Muscle layer of duodenum (tissue), 2 donors: ENCODE data around the gene TEX26.
"Not testable (repeated sequence)": the region's sequence is repeated elsewhere in the genome, so short reads cannot be mapped to it uniquely, and the experiment has no call there.

Experiments used
- H3K27ac ChIP-seq: one replicate; pipeline ENCODE4 v1.7.0; 2013; ENCODE audit warnings: mild to moderate bottlenecking, low read length
- H3K27me3 ChIP-seq: one replicate; pipeline ENCODE4 v1.7.0; 2013; ENCODE audit warnings: low read depth, mild to moderate bottlenecking, control low read depth, low read length
- H3K36me3 ChIP-seq, 2 donors: one replicate each; pipeline ENCODE4 v1.7.0; 2013; ENCODE audit warnings: low read length in 2 of 2, control low read depth in 1 of 2, mild to moderate bottlenecking in 1 of 2; ENCODE audit not compliant: insufficient read depth in 2 of 2, control insufficient read depth in 1 of 2
- H3K4me1 ChIP-seq, 2 donors: one replicate each; pipeline ENCODE4 v1.7.0; 2013; ENCODE audit warnings: low read length in 2 of 2, mild to moderate bottlenecking in 2 of 2, control low read depth in 1 of 2, moderate library complexity in 1 of 2; ENCODE audit not compliant: insufficient read depth in 2 of 2, control insufficient read depth in 1 of 2
- H3K4me3 ChIP-seq, 2 donors: one replicate each; pipeline ENCODE4 v1.7.0; 2013; ENCODE audit warnings: low read length in 2 of 2, low read depth in 1 of 2, mild to moderate bottlenecking in 1 of 2
- H3K9me3 ChIP-seq, 2 donors: one replicate each; pipeline ENCODE4 v1.7.0; 2013; ENCODE audit warnings: low read length in 2 of 2, control low read depth in 1 of 2, mild to moderate bottlenecking in 1 of 2; ENCODE audit not compliant: control insufficient read depth in 1 of 2
- donor health status: healthy.

Gene TEX26

DNA sequence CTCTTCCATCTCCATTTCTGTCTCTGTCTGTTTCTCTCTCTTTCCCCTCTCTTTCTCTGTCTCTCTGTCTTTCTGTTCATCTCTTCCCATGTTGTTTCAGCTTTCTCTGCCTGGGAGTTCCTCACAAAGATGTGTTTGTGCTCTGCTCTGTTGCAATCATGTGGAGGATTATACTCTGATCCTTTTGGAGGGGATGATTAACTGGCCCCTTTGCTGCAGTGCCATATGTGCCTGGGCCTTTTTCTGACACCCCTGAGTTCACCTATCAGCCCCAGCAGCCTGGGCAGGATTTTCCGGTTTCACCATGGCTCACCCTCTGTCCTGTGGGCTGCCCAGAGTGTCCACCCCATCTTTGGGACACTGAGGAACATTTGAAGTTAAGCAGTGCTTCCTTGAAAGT is 9.0 kb upstream of the TEX26 start:
- no peak overlapping the region for H3K27ac ChIP-seq
- H3K4me3 ChIP-seq = no peak overlapping the region
- no peaks in the 10 kb centered on the region for H3K36me3 ChIP-seq
- no peaks in the 10 kb centered on the region for H3K27me3 ChIP-seq
- H3K4me1 ChIP-seq = no peaks in the 10 kb centered on the region
- no peaks in the 10 kb centered on the region for H3K9me3 ChIP-seq

DNA sequence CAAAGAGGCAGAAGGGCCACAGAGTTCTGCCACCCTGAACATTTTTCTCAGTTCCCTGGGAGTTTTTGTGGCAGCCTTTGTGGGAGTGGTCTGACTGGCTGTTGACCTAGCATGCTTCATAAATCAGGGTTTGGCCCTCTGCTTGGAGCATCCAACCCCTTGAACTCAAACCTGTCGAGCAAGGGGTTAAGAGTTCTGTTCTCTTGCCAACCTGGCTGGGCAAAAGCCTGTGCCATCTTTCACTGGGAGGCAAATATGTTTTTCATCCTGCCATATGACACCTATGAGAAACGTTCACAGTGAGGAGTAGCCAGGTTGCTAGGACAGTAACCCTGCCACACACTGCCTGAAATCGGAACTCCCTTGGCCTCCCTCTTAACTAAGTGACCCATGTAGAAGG is 7.7 kb upstream of the TEX26 start:
- H3K27ac ChIP-seq = no peak overlapping the region
- H3K4me1 ChIP-seq = no peaks in the 10 kb centered on the region
- H3K4me3 ChIP-seq = no peak overlapping the region
- no peaks in the 10 kb centered on the region for H3K27me3 ChIP-seq
- H3K9me3 ChIP-seq = no peaks in the 10 kb centered on the region
- no peaks in the 10 kb centered on the region for H3K36me3 ChIP-seq

DNA sequence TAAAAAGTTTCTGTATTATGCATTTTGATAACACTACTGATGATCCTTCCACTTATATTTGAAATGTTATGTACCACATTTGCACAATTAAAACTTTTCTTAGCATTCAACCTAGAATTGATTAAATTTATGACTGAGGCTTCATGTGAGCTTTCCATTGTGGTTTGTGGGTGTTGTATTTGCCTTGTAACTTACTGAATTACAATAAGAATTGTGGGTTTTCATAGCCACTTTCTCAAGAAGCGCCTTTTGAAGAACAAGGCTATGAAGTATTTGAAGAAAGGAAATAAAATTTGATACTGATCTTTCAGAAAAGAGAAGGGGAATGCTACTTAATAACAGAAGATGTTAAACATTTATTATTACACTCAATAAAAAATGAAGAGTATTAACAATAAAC is 7.0 kb upstream of the TEX26 start:
- Histone ChIP-seq H3K9me3 (no peaks in the 10 kb centered on the region), H3K27me3 (no peaks in the 10 kb centered on the region), H3K4me3 (no peak overlapping the region), H3K27ac (no peak overlapping the region), H3K4me1 (no peaks in the 10 kb centered on the region), H3K36me3 (no peaks in the 10 kb centered on the region)

DNA sequence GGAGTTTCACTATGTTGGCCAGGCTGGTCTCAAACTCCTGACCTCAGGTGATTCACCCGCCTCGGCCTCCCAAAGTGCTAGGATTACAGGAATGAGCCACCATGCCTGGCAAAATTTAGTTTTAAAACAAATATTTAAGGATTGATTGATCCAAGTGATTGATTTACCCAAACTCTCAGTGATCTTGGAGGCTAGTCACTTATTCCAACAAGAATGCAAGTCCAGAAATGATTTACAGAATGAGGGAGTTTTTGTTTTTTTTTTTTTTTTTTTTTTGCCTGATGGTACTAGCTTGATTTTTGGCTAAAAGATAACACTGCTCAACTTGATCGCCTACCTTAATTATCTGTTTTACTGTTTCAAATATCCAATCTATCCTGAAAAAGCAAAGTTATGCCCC is 5.7 kb upstream of the TEX26 start:
- no peaks in the 10 kb centered on the region for H3K9me3 ChIP-seq
- no peak overlapping the region for H3K4me3 ChIP-seq
- no peaks in the 10 kb centered on the region for H3K27me3 ChIP-seq
- no peaks in the 10 kb centered on the region for H3K4me1 ChIP-seq
- no peaks in the 10 kb centered on the region for H3K36me3 ChIP-seq
- H3K27ac ChIP-seq = no peak overlapping the region

DNA sequence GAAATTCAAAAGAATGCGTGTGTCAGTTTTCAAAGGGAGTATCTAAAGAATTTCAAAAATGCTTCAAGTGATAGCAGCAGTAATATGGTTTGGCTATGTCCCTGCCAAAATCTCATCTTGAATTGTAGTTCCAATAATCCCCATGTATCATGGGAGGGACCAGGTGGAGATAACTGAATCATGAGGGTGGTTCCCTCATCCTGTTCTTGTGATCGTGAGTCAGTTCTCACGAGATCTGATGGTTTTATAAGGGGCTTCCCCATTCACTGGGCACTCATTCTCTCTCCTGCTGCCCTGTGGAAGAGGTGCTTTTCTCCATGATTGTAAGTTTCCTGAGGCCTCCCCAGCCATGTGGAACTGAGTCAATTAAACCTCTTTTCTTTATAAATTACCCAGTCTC is 5.3 kb upstream of the TEX26 start:
- not testable (repeated sequence) for H3K27ac ChIP-seq, H3K4me1 ChIP-seq, H3K9me3 ChIP-seq, H3K36me3 ChIP-seq, H3K27me3 ChIP-seq, H3K4me3 ChIP-seq

DNA sequence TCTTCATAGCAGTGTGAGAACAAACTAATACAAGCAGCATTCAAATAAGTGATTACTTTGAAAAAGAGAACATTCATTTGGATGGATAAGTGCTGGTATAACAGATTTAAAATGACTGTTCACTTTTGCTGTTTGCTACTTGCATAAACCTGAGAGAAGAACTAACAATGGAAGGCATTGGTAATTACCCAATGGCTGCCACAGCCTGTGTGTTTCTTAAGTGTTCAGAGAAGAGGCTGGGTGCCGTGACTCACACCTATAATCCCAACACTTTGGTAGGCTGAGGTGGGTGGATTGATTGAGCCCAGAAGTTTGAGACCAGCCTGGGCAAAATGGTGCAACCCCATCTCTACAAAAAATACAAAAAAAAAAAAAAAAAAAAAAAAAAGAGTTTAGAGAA is 4.9 kb upstream of the TEX26 start:
- H3K4me3 ChIP-seq = no peak overlapping the region
- H3K4me1 ChIP-seq = peaks cover 0 to 3% of the 10 kb centered on the region in 2 donors
- H3K9me3 ChIP-seq = no peaks in the 10 kb centered on the region
- no peaks in the 10 kb centered on the region for H3K36me3 ChIP-seq
- no peak overlapping the region for H3K27ac ChIP-seq
- H3K27me3 ChIP-seq = no peaks in the 10 kb centered on the region

DNA sequence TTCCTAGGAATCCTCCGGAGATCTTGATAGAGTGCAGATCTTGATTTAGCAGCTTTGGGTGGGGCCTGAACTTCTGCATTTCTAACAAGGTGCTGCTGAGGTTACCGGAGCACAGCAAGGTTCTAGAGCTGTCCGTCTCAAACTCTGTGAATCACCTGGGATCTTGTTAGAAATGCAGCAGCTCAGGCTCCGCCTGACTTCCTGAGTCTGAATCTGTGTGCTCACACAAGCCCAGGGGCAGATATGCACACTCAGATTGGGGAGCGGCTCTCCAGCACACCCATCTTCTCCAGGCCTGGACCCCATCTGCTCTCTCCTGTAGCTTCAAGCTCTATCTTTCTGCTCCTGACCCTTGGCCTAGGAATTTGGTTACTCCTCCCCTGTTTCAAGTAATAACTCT is 3.5 kb upstream of the TEX26 start:
- H3K27me3 ChIP-seq = no peaks in the 10 kb centered on the region
- H3K36me3 ChIP-seq = no peaks in the 10 kb centered on the region
- H3K4me3 ChIP-seq = no peak overlapping the region
- H3K4me1 ChIP-seq = peaks cover 0 to 3% of the 10 kb centered on the region in 2 donors
- H3K9me3 ChIP-seq = no peaks in the 10 kb centered on the region
- H3K27ac ChIP-seq = no peak overlapping the region

DNA sequence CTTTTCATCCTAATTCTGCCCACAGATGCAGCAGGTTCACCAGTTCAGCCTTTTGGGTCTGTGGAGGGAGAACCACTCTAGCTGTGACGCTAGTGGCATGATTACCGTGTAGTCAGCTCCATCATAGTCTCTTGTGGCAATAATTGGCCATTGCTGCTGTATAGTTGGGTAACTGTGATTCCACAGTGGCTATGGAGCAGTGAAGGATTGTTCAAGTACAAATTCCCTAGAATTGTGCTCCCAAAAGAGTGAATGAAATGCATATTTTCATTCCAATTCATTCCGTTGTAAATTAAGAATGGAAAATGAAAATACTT is 856 bp downstream of the TEX26 start:
- no peaks in the 10 kb centered on the region for H3K36me3 ChIP-seq
- H3K9me3 ChIP-seq = peaks cover 0 to 3% of the 10 kb centered on the region in 2 donors
- no peak overlapping the region for H3K4me3 ChIP-seq
- H3K27ac ChIP-seq = no peak overlapping the region
- no peaks in the 10 kb centered on the region for H3K27me3 ChIP-seq
- peaks cover 0 to 3% of the 10 kb centered on the region in 2 donors for H3K4me1 ChIP-seq

DNA sequence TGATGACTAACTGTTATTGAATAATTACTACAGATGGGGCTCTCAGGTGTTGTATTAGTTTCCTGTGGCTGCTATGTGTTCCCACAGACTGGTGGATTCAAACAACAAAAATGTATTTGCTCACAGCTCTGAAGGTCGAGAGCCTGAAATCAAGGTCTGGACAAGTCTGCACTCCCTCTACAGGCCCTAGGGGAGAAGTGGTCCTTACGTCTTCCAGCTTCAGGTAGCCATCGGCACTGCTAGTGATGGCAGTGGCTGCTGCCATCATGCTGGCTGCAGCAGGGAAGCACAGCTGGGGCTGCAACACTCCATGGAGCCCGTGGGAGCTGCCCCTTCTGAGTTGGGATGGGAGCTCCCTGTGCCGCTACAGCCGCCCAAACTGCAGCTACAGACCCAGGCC is 1.9 kb downstream of the TEX26 start:
- Histone ChIP-seq H3K27me3 (no peaks in the 10 kb centered on the region), H3K36me3 (no peaks in the 10 kb centered on the region), H3K9me3 (peaks cover 3 to 4% of the 10 kb centered on the region in 2 donors), H3K27ac (no peak overlapping the region), H3K4me1 (peaks cover 0 to 3% of the 10 kb centered on the region in 2 donors), H3K4me3 (no peak overlapping the region)

DNA sequence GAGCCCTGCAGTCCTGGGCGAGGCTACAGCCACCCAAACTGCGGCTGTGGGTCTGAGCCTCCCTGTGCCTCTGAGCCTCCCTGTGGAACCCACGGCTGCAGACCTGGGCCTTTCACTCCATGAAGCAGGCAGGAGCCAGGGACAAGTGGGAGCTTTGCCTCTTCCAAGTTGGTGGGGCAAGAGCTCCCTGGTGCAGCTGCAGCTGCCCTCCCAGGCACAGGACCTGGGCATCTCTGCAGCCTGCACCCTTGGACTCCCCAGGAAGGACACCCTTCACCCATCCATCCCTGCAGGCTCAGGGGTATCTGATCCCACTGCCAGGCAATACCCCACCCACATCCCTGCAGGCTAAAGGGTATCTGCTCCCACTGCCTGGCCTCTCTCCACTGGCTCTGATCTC is 2.3 kb downstream of the TEX26 start:
- Histone ChIP-seq H3K4me1 (peaks cover 0 to 3% of the 10 kb centered on the region in 2 donors), H3K27ac (no peak overlapping the region), H3K36me3 (no peaks in the 10 kb centered on the region), H3K9me3 (peaks cover 3 to 4% of the 10 kb centered on the region in 2 donors), H3K27me3 (no peaks in the 10 kb centered on the region), H3K4me3 (no peak overlapping the region)

DNA sequence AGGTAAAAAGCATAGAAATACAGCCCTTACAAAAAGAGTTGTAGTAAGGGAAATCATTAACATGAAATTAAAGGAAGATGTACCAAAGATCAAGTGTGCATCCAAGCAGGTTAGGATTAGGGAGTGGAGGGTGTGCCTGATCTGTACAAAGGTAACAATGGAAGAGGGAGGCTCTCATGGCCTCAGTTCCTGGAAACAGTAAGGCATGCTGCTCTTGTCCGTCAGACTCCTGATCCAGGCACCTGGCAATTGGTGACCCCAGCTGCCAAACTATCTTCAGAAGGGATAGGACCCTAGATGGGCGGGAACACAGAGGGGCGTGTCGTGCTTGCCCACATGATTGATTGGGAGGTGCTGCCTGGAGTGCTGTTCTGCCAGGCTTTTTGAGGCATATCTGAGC is 4.5 kb downstream of the TEX26 start:
- Histone ChIP-seq H3K27me3 (no peaks in the 10 kb centered on the region), H3K9me3 (peaks cover 3 to 4% of the 10 kb centered on the region in 2 donors), H3K36me3 (no peaks in the 10 kb centered on the region), H3K27ac (no peak overlapping the region), H3K4me1 (peaks cover 0 to 3% of the 10 kb centered on the region in 2 donors), H3K4me3 (no peak overlapping the region)

DNA sequence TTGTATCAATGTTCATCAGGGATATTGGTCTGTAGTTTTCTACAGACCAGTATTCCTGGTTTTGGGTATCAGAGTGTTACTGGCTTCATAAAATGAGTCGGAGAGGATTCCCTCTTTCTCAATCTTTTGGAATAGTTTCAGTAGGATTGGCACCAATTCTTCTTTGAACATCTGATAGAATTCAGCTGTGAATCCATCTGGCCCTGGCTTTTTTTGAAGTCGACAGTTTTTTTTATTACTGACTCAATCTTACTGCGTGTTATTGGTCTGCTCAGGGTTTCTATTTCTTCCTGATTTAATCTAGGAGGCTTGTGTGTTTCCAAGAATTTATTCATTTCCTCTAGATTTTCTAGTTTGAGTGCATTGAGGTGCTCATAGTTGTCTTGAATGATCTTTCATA is 11.4 kb downstream of the TEX26 start:
- H3K4me1 ChIP-seq = no peaks in the 10 kb centered on the region
- no peak overlapping the region for H3K27ac ChIP-seq
- no peaks in the 10 kb centered on the region for H3K36me3 ChIP-seq
- H3K9me3 ChIP-seq = peaks cover 0 to 5% of the 10 kb centered on the region in 2 donors
- H3K4me3 ChIP-seq = no peak overlapping the region
- no peaks in the 10 kb centered on the region for H3K27me3 ChIP-seq
